ENCODE results near the gene EFCAB6.

Gene EFCAB6

DNA sequence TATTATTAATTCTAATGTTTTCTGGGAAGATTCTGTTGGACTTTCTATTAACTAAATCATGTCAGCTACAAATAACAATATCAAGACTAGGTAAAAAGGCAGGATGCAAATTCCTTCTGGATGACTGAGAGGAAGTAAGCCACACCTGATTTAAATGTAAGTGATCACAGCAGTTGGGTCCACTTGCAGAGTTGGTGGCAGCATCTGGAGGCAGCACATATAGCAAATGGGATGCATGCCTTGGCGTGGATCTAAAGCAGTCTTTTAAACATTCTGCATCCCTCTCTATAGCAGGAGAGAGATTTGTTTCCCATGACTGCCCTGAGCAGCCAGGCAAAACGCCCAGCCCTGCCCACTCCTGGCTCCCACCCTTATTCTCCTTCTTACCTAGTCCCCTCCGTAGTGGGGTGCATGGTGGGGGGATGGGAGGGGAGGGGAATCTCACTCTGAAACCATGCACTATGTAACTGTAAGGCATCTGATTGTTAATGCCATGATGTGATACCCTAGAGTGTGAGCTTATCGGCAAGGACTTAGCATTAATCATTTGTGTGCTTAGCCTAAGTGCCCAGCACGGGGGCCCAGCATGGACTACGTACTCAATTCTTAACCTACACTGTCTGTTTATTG lies 130.3 kb downstream of the EFCAB6 start:
- Histone ChIP-seq H4K20me1 (ENCODE audit: insufficient read depth, low read length, poor library complexity, severe bottlenecking) (no peaks in the 10 kb centered on the region), H3K9me2 (replicated peaks; ENCODE audit: low read depth, low read length) (no peaks in the 10 kb centered on the region), H3K27me3 (ENCODE audit: insufficient read depth, low read length, poor library complexity, severe bottlenecking) (no peaks in the 10 kb centered on the region), H3K9ac (ENCODE audit: low read depth, low read length, poor library complexity, severe bottlenecking) (no peak overlapping the region), H3K4me1 (ENCODE audit: insufficient read depth, low read length, poor library complexity, severe bottlenecking) (no peaks in the 10 kb centered on the region), H3K79me2 (ENCODE audit: insufficient read depth, low read length) (no peaks in the 10 kb centered on the region), H2AFZ (ENCODE audit: low read length) (no peak overlapping the region), H3K4me3 (ENCODE audit: low read length, poor library complexity, severe bottlenecking) (no peak overlapping the region), H3F3A (ENCODE audit: low read depth) (no peaks in the 10 kb centered on the region), H3K36me3 (ENCODE audit: insufficient read depth, low read length) (no peaks in the 10 kb centered on the region), H3K9me3 (ENCODE audit: insufficient read depth, low read depth, low read length) (no peaks in the 10 kb centered on the region), H3K4me2 (ENCODE audit: low read depth, low read length, poor library complexity, severe bottlenecking) (no peak overlapping the region)
- TF ChIP-seq, protein P1, sequence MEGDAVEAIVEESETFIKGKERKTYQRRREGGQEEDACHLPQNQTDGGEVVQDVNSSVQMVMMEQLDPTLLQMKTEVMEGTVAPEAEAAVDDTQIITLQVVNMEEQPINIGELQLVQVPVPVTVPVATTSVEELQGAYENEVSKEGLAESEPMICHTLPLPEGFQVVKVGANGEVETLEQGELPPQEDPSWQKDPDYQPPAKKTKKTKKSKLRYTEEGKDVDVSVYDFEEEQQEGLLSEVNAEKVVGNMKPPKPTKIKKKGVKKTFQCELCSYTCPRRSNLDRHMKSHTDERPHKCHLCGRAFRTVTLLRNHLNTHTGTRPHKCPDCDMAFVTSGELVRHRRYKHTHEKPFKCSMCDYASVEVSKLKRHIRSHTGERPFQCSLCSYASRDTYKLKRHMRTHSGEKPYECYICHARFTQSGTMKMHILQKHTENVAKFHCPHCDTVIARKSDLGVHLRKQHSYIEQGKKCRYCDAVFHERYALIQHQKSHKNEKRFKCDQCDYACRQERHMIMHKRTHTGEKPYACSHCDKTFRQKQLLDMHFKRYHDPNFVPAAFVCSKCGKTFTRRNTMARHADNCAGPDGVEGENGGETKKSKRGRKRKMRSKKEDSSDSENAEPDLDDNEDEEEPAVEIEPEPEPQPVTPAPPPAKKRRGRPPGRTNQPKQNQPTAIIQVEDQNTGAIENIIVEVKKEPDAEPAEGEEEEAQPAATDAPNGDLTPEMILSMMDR (conservative IDR thresholded peaks at IDR 0.05; ENCODE audit: low read length), result no peak
- no peak for TF ChIP-seq EZH2phosphoT487 (IDR thresholded peaks at IDR 0.05; ENCODE audit: borderline replicate concordance)

DNA sequence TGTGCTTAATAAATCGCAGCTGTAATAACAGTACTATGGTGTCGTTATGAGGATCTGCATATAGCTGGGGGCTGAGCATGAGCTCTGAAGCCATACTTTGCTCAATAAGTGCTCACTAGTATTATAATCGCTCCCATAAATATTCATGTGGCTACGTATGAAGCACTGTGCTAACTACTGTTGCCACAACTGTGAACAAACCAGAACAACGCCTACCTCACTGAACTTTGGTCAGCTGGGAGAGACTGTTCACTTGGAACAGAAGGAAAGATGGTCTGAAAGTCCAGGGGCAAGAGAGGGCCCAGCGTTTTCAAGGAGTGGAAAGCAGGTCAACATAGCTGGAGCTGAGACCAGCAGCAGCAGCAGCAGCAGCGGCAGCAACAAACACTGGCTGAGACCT lies 141.6 kb downstream of the EFCAB6 start:
- H3K4me2 ChIP-seq (ENCODE audit: low read depth, low read length, poor library complexity, severe bottlenecking), result no peak overlapping the region
- no peak overlapping the region for H3K9ac ChIP-seq (ENCODE audit: low read depth, low read length, poor library complexity, severe bottlenecking)
- H3K36me3 ChIP-seq (ENCODE audit: insufficient read depth, low read length), result no peaks in the 10 kb centered on the region
- H3K4me3 ChIP-seq (ENCODE audit: low read length, poor library complexity, severe bottlenecking), result no peak overlapping the region
- H3K9me3 ChIP-seq (ENCODE audit: insufficient read depth, low read depth, low read length), result no peaks in the 10 kb centered on the region
- no peaks in the 10 kb centered on the region for H3K79me2 ChIP-seq (ENCODE audit: insufficient read depth, low read length)
- no peaks in the 10 kb centered on the region for H3K27me3 ChIP-seq (ENCODE audit: insufficient read depth, low read length, poor library complexity, severe bottlenecking)
- no peaks in the 10 kb centered on the region for H3F3A ChIP-seq (ENCODE audit: low read depth)
- H3K9me2 ChIP-seq (replicated peaks; ENCODE audit: low read depth, low read length), result no peaks in the 10 kb centered on the region
- no peaks in the 10 kb centered on the region for H3K4me1 ChIP-seq (ENCODE audit: insufficient read depth, low read length, poor library complexity, severe bottlenecking)
- no peaks in the 10 kb centered on the region for H4K20me1 ChIP-seq (ENCODE audit: insufficient read depth, low read length, poor library complexity, severe bottlenecking)
- TF ChIP-seq EZH2phosphoT487 (IDR thresholded peaks at IDR 0.05; ENCODE audit: borderline replicate concordance), result no peak
- TF ChIP-seq, protein P1 (conservative IDR thresholded peaks at IDR 0.05; ENCODE audit: low read length), result no peak
- no peak overlapping the region for H2AFZ ChIP-seq (ENCODE audit: low read length)

DNA sequence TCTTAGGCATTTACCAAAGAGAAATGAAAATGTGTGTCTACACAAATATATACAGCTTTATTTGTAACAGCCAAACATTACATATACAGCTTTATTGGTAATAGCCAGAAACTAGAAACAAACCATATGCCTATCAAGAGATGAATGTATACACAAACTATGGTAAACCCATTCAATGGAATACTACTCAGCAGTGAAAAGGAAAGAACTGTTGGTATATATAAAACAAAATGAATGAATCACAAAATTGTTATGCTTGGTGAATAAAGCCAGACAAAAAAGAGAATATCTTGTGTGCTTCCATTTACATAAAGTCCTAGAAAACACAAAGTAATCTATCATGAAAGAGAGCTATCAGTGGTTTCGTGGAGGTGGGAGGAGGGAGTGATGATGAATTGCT lies 142.9 kb downstream of the EFCAB6 start:
- Histone ChIP-seq H3K9ac (ENCODE audit: low read depth, low read length, poor library complexity, severe bottlenecking) (no peak overlapping the region), H2AFZ (ENCODE audit: low read length) (no peak overlapping the region), H3F3A (ENCODE audit: low read depth) (no peaks in the 10 kb centered on the region), H3K27me3 (ENCODE audit: insufficient read depth, low read length, poor library complexity, severe bottlenecking) (no peaks in the 10 kb centered on the region), H3K9me2 (replicated peaks; ENCODE audit: low read depth, low read length) (no peaks in the 10 kb centered on the region), H3K4me3 (ENCODE audit: low read length, poor library complexity, severe bottlenecking) (no peak overlapping the region), H3K79me2 (ENCODE audit: insufficient read depth, low read length) (no peaks in the 10 kb centered on the region), H4K20me1 (ENCODE audit: insufficient read depth, low read length, poor library complexity, severe bottlenecking) (no peaks in the 10 kb centered on the region), H3K9me3 (ENCODE audit: insufficient read depth, low read depth, low read length) (no peaks in the 10 kb centered on the region), H3K36me3 (ENCODE audit: insufficient read depth, low read length) (no peaks in the 10 kb centered on the region), H3K4me1 (ENCODE audit: insufficient read depth, low read length, poor library complexity, severe bottlenecking) (no peaks in the 10 kb centered on the region), H3K4me2 (ENCODE audit: low read depth, low read length, poor library complexity, severe bottlenecking) (no peak overlapping the region)
- TF ChIP-seq EZH2phosphoT487 (IDR thresholded peaks at IDR 0.05; ENCODE audit: borderline replicate concordance), result no peak
- TF ChIP-seq, protein P1 (conservative IDR thresholded peaks at IDR 0.05; ENCODE audit: low read length), result no peak
